ENCODE results near the gene PAX8.

PAX8 gene

DNA sequence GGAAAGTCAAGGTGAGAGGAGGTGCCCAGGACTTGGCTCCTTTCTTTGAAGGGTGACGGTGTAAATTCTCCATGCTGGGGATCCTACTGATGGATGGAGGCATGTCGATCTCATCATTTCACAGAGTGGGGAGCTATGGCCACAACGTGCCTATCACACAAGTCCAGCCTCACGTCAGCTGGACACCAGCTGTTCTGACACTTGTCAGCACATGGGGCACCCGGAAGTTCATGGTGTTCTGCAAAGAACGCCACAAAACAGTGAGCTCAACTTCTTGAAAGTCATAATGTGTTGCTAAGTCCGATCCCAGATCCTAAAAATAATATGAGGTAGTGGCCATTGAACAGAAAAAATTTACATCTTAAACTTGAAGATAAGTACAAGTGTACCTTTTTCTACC is 12.3 kb downstream of the PAX8 start:
- DNase-seq (ENCODE audit: low read depth, low spot score) = no peak

DNA sequence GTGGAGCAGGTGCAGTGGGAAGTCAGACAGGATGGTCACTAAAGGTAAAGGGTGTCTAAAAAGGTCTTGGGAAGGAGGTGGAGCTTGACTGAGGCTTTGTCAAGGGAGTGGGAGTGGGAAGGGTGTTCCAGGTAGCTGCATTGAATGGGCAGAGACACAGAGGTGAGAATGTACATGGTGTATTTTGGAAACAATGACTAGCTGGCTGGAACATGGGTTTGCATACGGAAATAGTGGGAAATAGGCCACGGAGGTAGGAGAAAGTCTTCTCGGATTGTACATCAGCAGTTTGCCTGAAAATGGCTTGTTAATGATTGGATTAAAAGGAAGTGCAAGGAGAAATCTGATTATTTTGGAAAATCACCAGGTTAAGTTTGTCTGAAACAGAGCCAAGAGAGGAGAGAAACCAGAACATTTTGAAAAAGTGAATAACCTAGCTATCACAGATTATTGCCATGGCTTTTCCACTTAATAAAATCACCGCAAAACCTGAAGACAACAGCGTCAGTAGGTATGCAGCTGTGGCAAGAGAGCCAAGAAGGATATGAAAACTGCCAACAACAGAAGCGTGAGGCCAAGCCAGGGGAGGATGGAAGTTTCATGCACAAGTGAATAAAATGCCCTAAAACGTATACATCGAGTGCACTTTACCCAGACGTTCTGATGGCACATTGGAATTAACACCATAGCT is 13.9 kb downstream of the PAX8 start:
- DNase-seq (ENCODE audit: low read depth, low spot score) = no peak

DNA sequence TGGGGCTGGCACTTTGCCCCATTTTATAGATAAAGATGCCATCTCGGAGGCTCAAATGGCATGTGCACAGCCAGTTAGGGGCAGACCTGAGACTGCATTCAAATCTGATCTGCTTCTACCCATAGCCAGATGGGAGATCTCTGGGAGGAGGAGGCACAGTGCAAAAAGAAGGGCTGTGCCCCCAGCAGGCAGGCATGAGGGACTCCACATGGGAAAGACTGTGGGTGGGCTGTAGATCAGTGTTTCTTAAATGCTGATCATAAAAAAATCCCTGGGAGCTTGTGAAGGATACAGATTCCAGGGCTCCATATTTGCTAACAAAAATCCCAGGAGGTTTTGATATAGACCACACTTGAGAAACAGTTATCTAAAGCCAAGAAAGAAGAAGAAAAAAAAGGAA is 15.2 kb downstream of the PAX8 start:
- no peak for DNase-seq (ENCODE audit: low read depth, low spot score)

DNA sequence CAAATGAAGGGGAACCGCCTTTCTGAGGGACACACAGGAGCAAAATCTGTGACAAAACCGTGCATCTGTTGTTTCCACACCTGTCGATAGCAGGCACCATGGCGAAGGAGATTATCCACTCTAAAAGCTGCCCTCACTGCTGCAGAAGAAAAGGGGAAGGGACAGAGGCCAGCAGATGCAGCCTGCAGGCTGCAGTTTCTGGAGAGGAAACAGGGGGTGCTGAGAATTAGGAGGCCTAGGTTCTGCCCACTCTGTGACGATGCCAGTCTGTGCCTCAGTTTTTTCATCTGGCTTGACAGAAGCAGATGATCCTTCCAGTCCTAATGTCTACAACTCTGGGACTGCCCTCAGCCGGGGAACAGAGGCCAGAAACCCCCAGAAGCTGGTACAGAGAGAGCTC is 17.7 kb downstream of the PAX8 start:
- no peak for DNase-seq (ENCODE audit: low read depth, low spot score)

DNA sequence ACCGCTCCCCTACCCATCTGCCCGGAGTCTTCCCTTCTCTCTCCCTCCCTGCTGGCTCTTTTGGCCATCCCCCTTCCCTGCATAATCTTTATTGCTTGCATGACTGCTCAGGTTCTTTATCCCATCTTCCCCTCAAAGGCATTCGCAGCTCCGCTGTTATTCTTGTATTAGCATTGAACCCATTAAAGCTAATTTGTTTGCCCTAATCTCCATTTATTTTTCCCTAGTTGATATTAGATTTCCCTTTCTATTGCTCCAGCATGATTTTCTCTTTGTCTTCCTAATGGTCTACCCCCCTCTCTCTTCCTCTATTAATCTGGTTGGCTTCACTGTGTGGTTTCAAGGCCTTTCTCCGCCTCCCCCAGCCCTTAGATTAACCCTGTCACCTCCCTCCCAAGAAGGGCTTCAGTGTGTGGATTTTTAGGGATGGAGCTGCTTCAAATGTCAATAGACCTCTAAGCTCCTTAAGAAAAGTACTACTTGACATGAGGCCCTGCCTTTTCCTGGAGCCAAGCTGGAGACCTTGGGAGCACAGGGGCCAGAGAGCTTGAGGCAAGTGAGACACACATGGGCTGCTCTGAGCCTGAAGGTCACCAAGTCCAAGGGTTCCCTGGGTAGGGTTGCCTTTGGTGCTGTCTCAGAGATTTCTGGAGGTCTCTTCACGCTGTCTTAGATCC is 20.1 kb downstream of the PAX8 start:
- no peak for DNase-seq (ENCODE audit: low read depth, low spot score)

DNA sequence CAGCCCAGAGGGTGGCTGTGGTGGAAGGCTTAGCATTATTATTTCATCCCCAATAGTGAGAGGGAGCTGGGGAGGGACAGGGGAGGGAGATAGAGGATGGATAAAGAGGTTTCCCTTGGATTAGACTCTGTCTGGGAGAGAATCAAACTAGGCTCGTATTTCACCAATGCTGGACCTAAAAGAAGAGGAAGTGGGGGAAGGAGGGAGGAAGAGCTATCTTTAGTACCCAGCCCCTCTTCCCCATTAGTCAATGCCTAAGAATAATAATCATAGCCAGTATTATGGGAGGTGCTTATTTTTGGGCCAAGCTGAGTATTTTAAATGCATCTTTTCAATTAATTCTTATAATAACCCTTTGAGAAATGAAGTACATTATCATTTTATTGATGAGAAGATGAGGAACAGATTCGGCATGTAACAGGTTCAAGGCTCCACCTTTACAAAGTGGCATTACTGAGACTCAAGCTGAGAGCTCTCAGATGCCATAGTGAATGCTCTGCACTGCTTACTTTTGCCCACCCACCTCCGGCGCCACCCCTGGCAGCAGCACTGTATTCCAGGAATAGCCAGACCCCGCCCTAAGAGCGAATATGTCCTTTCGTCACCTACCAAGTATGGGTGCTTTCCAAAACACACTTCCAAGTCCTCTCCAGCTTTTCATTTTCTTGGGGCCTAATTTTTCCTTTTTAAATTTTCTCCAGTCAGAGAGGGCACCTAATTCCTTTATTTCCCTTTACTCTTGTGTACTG is 21.0 kb downstream of the PAX8 start:
- DNase-seq (ENCODE audit: low read depth, low spot score) = no peak

DNA sequence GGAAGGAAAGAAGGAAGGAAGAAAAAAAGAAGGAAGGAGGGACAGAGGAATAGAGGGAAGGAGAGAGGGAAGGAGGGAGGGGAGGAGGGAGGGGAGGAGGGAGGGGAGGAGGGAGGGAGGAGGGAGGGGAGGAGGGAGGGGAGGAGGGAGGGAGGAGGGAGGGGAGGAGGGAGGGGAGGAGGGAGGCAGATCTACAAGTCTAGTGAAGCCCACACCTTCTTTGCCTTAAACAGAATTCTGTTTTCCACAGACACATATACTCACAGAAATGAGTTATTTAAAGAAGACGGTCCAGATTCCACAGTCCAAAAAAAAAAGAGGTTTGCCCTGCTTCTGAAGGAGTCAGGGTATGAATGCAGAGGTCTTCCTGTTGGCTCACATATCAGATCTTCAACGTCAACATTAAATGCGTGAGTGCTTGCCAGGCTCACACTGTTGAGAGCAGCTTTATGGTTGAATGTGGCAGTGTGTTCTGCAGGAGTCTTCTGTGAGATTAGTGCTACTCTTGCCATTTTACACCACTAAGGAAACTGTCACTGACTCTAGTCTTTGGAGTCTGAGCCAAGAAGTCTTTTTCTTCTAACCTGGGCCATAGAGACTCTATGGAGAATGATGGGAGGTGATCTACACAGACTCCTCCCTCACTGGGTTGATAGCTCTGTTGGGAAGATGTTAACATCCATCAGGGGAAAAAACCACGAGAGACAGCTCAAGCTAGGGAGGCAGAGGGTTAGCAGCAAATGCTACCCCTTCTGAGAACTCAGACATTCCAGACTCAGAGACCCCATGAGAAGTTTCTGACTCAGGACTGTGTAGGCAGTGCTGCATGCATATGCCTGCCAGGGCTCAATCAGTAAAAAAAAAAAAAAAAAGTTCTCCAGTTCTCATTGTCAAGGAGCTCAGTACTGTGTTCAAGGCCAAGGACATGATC is 23.3 kb downstream of the PAX8 start:
- no peak for DNase-seq (ENCODE audit: low read depth, low spot score)

DNA sequence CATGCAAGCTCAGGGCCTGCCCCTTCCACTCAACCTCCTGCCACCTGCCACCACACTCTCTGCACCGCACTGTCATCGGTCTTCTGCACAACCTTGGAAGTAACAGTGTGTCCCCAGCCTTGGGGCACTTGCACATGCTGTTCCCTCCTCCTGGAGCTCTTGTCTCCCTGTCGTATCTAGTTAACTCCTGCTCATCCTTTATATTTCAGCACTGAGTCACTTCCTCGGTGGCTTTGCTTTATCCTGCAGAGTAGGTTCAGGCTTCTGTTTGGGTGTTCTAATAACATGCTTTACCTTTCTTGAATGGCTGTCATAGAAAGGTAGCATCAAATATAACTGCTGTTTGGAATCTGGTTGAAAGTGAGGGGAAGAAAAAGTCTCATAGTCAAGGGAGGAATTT is 25.3 kb downstream of the PAX8 start:
- no peak for DNase-seq (ENCODE audit: low read depth, low spot score)

DNA sequence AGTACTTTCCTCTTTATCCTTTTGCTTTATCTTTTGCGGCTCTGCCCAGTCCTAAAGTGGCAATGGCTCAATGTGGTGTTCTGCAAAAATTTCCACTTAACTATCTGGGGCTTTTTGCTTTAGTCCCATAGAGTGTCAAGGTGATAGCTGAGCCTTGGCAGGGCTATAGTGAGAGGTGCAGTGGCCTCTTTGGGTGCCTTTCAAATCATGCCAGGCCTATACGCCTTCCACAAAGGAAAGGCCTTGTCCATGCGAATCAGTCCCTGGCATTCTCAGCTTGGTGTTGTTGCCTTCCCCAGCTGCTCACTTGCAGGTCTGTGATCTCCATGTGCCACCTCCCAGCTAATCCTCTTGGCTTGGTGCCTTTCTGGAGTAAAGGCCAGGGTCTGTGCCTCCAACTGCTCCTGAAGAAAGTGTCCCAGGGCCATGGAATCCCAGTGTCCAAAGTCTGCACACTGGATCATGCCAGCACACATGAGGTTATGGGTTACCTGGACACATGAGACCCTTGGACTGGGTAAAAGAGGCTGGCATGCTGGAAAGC is 26.6 kb downstream of the PAX8 start:
- no peak for DNase-seq (ENCODE audit: low read depth, low spot score)

DNA sequence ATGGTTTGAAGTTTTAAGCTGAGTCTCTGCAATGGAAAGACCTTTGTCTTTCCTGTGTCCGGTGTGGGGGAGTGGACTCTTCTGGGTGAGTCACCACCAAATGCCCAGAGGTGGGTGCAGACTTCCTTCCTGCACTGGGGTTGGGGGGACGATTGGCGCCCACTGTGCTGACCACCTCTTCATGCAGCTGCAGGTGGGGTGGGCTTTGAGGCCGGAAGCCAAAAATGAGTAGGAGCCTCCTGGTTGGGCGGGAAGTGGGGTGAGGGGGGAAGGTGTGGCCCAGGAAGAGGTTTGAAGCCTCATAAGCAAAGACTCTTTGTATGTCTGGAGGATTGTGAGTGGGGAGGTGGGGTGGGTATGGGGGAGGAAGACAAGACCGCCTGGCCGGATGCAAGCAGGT is 27.6 kb downstream of the PAX8 start:
- DNase-seq (ENCODE audit: low read depth, low spot score) = no peak

DNA sequence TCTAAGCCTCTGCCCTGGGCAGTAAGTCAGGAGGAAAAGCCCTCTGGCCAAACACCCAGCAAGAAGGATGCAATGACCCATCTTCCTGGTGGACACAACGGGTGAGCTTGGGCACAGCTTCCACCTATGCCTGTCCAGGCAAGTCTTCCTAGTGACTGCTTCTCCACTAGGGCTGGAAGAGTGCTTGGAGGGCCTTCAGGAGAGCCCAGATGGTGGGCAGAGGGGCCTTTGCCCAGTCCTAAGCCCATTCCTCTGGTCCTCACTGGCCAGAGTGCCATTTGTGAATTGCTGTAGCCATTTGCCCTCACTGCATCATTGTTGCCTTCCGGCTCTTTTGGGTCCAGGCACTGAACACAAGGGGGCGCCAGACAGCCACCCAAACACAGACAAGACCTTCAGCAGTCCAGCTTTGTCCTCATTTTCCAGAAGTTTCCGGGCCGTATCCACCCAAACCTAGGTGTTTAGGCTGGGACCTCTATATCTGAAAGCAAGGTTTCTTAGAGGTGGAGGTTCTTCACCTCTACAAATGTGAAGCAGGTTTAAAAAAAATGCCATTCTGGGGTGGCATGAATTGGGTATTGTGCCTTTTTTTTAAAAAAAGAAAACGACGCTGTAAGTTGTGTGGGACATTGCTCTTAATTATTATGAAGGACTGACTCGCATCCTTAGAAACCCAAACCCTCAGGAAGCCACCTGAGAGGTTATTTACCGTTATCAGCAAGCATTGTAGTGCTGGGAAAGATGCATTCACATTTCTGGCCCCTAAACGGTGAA is 29.5 kb downstream of the PAX8 start:
- peak; percentile 15 for DNase-seq (ENCODE audit: low read depth, low spot score)

DNA sequence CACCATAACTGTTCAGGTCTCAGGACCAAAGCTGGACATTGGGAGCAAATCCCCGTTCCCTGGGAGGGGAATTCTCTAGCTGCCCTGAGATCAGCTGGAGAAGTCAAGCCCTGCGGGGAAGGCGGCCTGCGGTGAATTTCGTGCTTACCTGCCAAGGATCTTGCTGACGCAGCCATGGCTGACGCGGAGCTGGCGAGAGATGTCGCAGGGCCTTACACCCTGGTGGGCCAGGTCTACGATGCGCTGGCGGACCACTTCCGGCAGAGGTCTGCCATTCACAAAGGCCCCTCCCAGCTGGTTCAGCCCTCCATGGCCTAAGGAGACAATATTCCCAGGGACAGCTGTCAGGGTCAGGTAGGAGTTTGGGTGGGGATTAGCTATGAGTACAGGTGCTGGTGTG is 32.1 kb downstream of the PAX8 start:
- DNase-seq (ENCODE audit: low read depth, low spot score) = no peak

DNA sequence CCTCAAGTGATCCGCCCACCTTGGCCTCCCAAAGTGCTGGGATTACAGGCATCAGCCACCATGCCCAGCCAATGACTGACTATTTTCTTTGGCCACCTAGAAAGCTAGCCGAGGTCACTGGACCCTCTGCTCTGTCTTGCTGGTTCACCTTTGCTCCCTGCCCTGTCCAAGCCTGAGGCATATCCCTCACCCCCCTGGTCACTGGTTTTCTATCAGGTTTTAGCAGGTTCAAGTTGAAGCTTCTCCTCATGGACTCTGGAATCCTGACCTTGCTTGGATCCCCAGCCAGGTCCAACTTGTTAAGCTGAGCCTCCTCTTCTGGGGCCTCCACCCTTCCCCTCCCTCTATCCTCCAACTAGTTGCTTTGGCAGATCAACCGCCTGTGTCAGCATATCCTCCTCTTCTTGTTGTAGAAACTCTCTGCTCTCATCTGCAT is 33.4 kb downstream of the PAX8 start:
- no peak for DNase-seq (ENCODE audit: low read depth, low spot score)

DNA sequence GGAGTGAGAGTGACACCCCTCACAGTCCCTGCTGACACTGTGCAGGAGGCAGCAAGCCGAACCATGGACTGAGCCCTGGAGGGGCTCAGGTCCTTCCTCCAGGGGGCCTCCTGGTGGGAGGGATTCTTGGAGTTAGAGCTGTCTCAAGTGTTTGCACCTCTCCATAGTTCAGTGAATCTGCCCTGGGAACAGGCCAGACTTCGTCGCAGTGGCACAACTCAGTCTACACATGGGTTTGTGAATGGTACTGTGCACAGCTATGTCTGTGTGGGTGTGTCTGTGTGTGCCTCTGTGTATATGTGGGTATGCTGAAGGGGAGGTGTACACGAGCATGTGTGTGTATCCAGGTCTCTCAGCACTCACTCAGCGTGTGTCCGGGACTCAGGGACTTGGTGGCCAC is 36.4 kb downstream of the PAX8 start:
- no peak for DNase-seq (ENCODE audit: low read depth, low spot score)

DNA sequence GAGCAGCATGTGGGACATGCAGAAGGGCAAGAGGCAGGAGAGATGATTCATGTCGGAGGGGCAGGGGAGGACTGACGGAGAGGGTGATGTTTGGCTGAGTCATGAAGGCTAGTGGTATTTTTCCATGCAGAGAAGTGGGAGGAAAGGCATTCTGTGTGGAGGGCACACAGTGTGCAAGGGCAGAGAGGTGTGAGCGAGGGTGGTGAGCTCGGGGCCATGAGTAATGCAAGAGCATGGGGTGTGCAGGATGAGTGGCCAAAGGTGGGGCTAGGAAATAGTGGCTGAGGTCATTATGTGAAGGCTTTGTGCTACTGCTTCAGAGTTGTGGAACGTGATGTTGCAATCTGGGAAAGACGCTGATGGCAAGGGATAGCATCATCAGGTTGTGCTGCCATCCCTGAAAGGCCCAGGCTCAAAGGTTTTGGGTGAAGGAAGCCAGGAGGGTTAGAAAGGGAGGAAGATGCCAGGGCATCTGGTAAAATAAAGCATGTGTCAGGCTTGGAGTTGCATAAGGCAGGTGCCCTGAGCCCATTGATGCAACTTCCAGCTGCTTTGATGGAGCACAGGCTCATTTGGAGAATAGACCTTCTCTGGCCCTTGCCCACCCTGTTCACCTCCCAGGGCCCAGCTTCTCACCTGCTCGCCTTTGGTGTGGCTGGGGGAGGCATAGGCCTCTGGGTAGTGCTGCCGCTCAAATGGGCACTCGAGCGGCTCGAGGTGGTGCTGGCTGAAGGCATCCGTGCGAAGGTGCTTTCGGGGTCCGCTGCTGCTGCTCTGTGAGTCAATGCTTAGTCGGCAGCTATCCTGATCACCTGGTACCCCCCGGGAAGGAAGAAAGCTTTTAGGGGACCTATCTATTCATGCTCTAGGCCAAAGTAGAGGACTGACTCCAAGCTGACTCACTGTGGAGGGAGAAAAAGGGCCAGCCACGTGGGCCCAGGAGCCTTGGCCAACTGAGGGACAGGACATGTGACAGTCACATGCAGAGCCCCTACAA is 37.5 kb downstream of the PAX8 start:
- no peak for DNase-seq (ENCODE audit: low read depth, low spot score)

DNA sequence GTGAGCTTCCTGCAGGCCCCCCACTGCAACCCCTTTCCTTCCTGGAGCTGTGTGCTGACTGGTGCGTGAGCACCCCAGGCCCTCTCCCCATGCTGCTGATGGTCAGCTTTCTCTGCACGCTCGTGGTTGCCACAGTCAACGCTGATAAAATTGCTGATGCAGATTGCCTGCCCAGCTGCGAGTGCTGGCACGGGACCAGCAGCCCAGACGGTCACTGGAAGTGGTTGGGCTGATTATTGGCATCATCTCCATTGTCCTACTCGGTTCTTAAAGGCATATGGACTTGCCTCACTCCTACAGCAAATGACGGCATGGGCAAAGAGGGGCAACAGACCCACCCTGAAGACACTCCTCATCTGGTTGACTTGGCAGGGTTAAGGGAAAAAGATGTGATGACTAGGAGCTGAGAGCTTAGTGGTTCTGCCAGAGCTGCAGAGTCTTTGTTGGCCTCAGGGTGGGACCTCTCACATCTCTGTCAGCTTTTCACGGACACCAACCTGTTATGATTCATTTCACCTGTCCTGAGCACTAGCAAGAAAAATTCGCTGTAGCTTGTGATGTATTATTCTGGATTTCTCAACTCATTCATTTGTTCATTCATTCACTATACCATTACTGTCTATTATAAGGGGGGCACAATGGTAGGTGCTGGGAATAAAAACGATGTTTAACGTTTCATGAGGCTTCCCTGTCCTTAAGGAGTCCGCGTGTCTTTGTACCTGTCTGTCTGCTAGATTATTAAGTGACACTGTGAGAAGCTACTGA is 38.4 kb downstream of the PAX8 start:
- no peak for DNase-seq (ENCODE audit: low read depth, low spot score)

DNA sequence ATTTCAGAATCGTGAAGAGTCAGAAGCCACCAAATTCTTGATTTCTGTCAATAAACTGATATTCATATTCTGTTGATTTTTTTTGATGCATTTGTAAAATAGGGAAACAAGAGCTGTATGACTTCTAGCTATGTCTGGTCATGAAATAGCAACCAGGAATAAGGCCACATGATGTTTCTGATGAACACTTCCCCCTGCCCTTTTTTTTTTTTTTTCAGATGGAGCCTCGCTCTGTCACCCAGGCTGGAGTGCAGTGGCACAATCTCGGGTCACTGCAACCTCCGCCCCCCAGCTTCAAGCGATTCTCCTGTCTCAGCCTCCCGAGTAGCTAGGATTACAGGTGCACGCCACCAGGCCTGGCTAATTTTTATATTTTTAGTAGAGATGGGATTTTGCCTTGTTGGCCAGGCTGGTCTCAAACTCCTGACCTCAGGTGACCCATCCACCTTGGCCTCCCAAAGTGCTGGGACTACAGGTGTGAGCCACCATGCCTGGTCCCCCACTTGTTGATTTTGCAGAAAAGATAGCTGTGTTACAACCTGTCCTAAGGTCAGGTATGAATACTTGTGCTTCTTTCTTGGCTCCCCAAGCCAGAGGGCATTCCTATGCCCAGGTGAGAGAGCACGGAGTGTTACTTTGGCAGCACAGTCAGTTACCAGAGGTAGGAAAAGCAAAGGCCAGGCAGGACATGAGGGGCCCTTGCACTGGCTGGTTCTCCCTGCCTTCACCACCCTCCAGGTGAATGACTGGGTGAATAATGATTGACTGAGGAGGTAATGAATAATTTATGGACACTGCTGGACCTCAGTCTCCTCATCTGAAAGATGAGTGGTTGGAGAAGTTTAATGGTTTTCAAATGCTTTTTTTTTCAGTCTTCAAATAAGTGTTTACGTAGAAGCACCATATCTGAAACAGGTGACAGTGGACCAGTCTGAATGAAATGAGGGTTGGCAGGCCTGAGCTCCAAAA is 39.6 kb downstream of the PAX8 start:
- DNase-seq (ENCODE audit: low read depth, low spot score) = no peak

Measured in iPS DF 19.7 (cell line).